NCI-H1092 treated with DMSO at 0.1 percent for 48 hours (cell line): ENCODE results near the gene TFAP2A.
A peak's percentile ranks its signal among the peaks of the same experiment; 100 is the strongest.

Experiments
- DNase-seq: peaks from one replicate; lab custom pipeline; 2025; lab: John Stamatoyannopoulos, UW

TFAP2A gene

GRCh38 chr6:10425975-10426780, 11.3 kb upstream of the TFAP2A start:
- DNase-seq: no peak

GRCh38 chr6:10425176-10425974, 10.5 kb upstream of the TFAP2A start:
- DNase-seq: no peak

- peak; percentile 6 for DNase-seq
Measured at GRCh38 chr6:10424040-10424439, 9.2 kb upstream of the TFAP2A start.

- no peak for DNase-seq
Measured at GRCh38 chr6:10422737-10423034, 7.8 kb upstream of the TFAP2A start.

- no peak for DNase-seq
Measured at GRCh38 chr6:10421921-10422736, 7.3 kb upstream of the TFAP2A start.

GRCh38 chr6:10421158-10421920, 6.5 kb upstream of the TFAP2A start:
- no peak for DNase-seq

GRCh38 chr6:10420546-10421157, 5.8 kb upstream of the TFAP2A start:
- DNase-seq: no peak

- DNase-seq: no peak
Measured at GRCh38 chr6:10419749-10420545, 5.1 kb upstream of the TFAP2A start.

- DNase-seq: no peak
Measured at GRCh38 chr6:10418862-10419748, 4.2 kb upstream of the TFAP2A start.

GRCh38 chr6:10418361-10418861, 3.5 kb upstream of the TFAP2A start:
- DNase-seq: no peak

- DNase-seq: no peak
Measured at GRCh38 chr6:10417681-10418104, 2.8 kb upstream of the TFAP2A start.

- no peak for DNase-seq
Measured at GRCh38 chr6:10416863-10417641, 2.2 kb upstream of the TFAP2A start.

GRCh38 chr6:10416516-10416862, 1.6 kb upstream of the TFAP2A start:
- no peak for DNase-seq

GRCh38 chr6:10415617-10416480, 975 bp upstream of the TFAP2A start:
- no peak for DNase-seq

GRCh38 chr6:10413850-10414738, 780 bp downstream of the TFAP2A start:
- DNase-seq: no peak

- DNase-seq: no peak
Measured at GRCh38 chr6:10413262-10413849, 1.5 kb downstream of the TFAP2A start.
